ENCODE measurements around the gene IPO4.

Gene IPO4

DNA sequence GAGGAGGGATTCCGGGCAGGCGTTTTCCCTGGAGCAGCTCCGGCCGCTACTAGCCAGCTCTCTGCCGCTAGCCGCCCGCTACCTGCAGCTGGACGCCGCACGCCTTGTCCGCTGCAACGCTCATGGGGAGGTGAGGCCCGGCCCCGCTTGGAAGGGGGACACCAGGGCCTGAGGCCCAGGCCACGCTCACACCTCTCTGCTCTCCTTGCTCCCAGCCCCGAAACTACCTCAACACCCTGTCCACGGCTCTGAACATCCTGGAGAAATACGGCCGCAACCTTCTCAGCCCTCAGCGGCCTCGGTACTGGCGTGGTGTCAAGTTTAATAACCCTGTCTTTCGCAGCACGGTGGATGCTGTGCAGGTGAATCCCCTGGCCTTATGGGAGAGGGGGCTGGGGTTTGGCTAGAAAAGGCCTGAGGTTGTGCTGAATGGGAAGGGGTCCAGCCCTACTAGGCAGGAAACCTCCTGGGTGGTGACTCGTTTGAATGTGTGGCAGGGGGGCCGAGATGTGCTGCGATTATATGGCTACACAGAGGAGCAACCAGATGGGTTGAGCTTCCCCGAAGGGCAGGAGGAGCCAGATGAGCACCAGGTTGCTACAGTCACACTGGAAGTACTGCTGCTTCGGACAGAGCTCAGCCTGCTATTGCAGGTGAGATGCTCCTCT, 40.7 kb downstream of the IPO4 start:
- DNase-seq (ENCODE audit: low read depth in 2 of 2) = no peak

DNA sequence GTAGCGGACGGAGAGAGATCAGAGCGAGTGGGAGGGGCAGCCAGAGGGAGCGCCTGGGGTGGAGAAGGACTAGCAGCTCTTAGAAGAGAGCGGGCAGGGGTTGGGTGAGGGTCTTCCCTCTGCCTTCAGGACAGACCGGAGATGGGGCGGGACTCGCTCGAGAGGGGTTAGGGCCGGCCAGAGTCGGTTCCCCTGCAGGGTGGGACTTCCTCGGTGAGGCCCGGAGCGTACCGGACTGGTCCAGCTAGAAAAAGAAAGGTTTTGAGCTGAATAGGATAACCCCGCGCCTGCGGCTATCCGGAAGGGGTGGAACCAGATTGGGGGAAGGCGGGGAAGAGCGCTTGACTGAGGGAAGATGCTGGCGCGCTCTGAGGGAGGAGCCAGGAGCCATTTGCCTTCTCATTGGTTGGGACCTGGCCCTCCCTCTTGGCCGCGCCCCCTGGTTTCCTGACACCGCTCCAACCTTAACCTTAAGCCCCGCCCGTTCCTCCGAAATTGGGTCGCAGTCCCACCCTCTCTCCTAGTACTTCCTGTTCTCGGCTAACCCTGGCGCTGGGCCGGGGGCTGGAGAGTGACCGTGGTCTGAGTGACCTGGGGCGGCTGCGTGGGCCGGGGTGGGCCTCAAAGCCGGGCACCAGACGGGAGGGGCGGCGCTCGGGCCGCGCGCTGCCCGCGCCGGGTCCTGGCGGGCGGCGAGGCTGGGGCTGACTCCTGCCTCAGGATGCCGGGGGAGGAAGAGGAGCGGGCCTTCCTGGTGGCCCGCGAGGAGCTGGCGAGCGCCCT, 41.4 kb downstream of the IPO4 start, which contains the start of gene RNF31:
Gene RNF31, plus strand, starts transcription at position 521 of the 783 bp plus-strand sequence. Its CDS starts 201 bp downstream, at position 722.
- DNase-seq (ENCODE audit: low read depth in 2 of 2) = peak; percentile 93 to 96

DNA sequence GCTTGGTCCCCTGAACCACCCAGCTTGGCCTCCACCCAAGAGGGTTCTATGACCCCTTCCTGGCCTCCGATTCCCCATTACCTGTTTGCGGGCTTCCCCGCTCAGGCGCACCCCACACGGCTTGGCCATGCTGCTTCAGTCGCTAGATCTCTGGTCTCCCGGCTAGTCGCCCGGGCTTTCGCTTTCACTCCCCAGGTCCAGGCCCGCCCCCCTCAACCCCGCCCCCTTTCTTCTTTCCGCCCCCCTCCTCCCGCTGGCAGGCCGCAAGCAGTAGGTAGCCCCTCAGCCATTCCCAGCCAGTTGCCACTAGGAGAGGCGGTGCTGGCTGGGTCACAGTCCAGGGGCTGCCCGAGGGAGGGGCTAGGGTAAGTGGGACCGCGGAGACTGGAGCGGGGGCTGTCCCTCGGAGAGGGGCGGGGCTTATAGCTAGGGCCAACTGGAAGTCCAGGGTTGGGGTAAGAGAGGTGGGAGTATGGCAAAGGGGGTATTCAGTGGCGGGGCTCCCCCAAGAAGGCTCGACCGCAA, 42.1 kb downstream of the IPO4 start, which contains the start of gene PSME2:
Gene PSME2, minus strand, starts transcription at position 158 of the 525 bp plus-strand sequence. Its CDS starts 29 bp downstream, at position 129.
- peak; percentile 61 to 64 for DNase-seq (ENCODE audit: low read depth in 2 of 2)

DNA sequence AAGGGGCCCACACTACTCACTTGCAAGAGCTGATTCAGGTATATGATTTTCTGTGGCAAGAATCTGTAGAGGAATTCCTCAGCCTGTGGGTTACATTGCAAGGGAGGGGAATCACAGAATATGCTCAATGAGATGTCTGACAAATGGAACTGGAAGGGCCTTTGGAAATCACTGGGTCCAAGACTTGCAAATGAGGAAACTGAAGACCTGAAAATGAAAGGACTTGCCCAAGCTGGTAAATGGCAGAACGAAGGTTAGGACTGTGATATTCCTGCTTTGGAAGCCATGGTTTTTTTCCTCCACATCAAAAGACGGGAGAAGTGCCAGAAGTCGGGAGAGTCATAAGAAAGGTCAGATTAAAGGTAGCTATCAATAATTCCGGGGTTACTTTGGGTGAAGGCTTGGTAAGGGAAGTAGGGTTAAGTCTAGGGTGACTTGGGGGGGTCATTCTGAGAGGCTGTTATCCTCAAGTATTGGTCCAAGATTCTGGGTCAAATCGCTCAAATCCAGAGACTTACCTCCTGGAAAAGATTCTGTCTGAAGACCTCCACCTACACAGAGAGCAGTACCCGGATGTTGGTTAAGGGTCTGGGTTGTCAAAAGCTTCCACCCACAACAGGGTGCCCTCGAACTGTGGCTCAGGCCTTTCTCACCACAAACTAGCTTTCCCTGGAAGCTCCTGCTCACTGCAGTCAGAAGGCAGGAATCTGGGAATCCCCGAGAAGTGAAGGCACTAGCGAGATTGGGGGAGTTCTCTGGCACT, 42.7 kb downstream of the IPO4 start:
- DNase-seq (ENCODE audit: low read depth in 2 of 2) = no peak

DNA sequence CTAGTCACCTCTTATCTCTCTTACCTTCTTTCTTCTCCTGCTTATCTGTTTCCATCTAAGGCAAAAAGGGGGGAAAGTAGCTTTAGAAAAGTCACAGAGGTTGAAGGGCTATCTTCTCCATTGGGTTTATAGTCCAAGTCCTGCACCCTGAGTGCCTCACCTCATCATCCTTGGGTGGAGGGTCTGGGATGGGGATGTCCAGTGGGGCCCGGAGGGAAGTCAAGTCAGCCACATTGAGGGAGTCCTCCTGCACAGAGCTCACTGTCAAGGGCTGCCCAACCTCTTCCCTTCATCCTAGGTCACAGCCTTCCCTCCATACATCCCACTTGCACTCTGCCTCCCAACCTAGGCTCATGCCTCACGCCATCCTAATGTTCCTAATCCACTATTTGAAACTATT, 43.4 kb downstream of the IPO4 start:
- DNase-seq (ENCODE audit: low read depth in 2 of 2) = no peak

DNA sequence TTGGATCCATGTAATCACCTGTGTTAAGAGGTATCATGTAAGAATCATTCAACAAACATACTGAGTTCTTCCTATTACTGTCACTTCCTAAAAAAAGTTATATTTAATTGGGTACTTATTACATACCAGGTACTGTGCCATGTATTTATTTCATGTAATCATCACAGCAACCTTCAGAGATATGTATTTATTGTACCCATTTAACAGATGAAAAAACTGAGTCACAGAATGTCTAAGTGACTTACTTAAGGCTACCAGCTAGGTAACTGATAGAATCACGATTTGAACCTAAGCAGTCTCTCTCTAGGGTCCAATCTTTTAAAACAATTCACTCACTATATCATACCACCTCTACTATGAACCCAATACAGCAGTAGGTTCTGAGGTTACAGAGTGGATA, 44.2 kb downstream of the IPO4 start:
- DNase-seq (ENCODE audit: low read depth in 2 of 2) = no peak

DNA sequence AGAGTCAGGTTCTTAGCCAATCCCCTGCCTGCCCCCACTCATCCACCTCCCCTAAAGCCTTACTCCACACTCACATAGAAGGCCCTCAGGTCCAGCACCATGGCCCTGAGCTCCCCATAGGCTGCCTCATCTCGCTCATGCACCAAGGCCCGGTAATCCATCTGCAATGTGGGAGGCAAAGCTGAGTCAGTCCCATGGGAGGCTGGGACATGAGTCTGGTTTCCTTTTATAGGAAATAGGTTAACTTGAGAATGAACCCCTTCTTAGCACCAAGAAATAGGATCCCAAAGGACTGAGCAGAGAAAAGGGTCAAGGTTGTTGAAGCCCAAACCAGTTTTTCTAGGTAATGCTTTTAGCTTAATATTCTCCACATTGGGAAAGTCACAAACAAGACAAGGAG, 45.1 kb downstream of the IPO4 start:
- no peak for DNase-seq (ENCODE audit: low read depth in 2 of 2)

DNA sequence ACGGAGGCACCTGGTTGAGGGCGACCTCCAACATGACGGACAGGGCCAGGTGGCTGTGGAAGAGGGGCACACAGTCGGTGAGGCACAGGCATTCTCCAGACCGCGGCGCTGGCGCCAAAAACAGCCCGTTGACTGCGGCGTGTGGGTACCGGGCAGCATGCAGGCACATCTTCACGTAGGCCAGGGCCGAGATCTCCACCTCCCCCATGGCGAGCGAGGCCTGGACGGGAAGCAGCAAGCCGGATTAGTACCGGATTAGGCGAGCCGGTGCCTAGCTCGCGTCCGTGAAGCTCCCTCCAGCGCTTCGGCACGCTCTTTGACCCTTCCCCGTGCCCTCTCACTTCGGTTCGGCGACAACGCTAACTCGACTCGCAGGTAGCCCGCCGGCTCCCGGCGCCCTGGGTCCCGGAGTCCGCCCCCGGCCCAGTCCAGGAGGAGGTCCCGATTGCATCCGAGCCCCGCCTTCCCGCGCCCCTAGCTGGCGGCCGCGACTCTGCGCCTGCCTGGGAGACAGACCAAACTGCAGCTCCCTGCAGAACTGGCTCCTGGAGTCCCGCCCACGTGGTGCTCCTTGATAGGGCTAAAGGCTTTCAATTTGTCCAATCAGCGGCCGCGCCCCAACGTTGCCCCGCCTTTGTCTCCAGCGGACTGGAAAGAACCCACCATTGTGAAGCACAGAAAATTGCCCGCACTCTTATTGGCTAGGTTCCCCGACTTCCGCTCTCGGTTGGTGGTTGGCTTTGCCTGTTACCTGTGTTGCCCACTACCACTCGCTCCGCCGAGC, 47.3 kb downstream of the IPO4 start, which contains the start of gene EMC9:
Gene EMC9, minus strand, starts transcription at position 495 of the 784 bp plus-strand sequence. Its CDS starts 287 bp downstream, at position 208.
- DNase-seq (ENCODE audit: low read depth in 2 of 2) = peak; percentile 99

DNA sequence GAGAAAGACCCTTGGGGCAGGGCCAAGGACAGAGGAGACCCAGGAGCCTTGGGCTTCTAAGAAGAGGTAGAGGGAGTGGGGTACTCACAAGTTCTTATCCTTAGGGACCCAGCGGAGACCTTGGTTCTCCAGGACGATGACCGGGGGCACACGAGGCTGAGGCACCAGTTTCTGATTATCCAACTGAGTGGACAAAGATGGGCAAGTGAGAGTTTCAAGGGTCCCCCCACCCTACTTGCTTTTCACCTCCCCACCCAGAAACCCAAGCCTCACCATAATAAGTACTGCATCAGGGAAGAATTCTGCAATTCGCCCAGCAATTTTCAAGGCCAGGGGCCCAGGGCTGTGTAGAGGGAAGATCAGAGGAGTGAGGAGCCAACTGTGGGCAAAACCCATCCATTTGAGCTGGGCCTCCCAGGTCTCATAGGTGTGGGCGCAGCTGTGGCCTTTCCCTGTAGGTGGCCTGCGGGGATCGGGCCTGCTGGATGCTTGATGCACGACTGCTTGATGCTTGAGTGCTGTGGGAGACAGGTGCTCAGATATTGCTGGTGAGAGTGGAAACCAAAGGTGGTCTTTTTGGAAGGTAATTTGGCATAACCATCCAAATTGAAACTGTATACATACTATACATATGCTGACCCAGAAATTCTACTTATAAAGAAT, 49.2 kb downstream of the IPO4 start:
- no peak for DNase-seq (ENCODE audit: low read depth in 2 of 2)

DNA sequence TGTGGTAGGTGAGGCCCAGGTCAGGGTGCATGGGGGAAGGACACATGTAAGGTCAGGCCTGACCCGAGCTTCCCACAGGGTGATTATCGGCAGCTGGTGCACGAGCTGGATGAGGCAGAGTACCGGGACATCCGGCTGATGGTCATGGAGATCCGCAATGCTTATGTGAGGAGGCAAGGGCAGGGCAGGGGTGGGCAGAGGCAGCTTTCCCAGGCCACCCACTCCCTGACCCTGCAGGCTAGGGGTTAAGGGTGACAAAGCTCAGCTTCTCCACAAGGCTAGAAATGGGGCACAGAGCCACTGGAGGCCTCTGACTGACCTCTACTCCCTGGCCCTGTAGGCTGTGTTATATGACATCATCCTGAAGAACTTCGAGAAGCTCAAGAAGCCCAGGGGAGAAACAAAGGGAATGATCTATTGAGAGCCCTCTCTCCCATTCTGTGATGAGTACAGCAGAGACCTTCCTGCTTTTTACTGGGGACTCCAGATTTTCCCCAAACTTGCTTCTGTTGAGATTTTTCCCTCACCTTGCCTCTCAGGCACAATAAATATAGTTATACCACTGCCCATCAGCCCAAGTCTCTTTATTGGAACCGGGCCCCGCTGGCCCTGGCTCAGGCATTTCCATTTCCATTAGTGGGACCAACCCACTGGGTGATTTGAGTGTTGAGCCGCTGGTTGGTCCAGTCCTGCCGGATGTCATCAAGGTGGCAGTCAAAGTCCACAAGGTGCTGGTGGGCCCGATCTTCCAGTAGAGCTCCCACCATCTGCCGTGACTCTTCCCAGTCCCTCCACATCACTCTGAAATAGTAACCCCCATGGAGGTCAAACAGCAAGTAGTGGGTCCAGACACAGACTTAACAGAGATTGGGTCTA, 50.0 kb downstream of the IPO4 start:
- no peak for DNase-seq (ENCODE audit: low read depth in 2 of 2)

DNA sequence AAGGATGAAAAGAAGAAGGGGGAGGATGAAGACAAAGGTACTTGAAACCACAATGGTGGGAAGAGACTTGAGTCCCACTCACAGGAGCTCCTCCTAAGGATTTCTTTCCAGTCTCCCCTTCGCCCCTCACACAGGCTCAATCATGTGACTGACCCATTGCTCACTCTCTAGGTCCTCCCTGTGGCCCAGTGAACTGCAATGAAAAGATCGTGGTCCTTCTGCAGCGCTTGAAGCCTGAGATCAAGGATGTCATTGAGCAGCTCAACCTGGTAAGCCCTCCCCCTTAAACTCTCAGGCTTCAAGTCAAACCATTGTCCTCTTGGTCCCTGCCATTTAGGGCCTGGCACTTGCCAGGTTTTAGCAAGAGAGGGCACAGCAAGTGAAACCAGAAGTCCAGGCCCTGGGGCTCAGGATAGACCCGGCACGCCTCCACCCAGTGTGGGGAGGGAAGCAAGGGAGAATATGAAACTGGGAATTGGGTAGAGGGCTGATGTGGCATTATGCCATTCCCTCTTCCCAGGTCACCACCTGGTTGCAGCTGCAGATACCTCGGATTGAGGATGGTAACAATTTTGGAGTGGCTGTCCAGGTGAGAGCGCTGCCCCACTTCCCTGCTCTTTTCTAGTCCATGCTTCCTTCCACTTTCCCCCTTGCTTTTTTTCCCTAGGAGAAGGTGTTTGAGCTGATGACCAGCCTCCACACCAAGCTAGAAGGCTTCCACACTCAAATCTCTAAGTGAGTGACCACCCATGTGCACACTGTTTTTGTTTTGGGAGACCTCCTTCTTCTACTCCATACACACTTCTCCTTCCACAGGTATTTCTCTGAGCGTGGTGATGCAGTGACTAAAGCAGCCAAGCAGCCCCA, 50.9 kb downstream of the IPO4 start:
- DNase-seq (ENCODE audit: low read depth in 2 of 2) = no peak

DNA sequence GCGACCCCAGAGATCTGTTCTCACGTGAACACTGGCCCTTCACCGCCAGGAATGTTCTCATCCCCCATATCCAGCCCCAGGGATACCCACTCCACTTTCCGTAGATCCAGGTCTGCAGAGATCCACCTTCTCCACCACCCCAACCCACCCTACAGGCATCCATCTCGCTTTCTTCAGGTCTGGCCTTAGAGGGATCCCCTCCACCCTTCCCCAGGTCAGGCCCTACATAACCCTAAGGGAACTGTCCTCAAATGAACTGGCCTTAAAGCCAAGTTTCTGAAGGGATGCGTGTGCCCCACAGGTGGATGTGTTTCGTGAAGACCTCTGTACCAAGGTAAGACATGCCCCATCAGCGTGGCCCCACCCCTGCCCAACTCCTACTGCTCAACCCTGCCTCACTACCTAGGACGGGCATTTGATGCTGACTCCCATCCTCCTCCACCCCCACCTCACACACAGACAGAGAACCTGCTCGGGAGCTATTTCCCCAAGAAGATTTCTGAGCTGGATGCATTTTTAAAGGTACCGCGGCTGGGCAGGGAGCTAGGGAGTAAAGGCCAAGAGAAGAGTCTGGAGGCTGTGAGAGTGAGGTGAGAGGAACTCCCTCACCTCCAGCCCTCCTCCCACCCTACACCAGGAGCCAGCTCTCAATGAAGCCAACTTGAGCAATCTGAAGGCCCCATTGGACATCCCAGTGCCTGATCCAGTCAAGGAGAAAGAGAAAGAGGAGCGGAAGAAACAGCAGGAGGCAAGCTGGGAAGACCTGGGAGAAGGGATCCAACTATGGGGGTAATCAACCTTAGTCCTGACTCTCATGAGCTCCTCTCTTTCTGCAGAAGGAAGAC, 51.7 kb downstream of the IPO4 start:
- DNase-seq (ENCODE audit: low read depth in 2 of 2) = no peak

DNA sequence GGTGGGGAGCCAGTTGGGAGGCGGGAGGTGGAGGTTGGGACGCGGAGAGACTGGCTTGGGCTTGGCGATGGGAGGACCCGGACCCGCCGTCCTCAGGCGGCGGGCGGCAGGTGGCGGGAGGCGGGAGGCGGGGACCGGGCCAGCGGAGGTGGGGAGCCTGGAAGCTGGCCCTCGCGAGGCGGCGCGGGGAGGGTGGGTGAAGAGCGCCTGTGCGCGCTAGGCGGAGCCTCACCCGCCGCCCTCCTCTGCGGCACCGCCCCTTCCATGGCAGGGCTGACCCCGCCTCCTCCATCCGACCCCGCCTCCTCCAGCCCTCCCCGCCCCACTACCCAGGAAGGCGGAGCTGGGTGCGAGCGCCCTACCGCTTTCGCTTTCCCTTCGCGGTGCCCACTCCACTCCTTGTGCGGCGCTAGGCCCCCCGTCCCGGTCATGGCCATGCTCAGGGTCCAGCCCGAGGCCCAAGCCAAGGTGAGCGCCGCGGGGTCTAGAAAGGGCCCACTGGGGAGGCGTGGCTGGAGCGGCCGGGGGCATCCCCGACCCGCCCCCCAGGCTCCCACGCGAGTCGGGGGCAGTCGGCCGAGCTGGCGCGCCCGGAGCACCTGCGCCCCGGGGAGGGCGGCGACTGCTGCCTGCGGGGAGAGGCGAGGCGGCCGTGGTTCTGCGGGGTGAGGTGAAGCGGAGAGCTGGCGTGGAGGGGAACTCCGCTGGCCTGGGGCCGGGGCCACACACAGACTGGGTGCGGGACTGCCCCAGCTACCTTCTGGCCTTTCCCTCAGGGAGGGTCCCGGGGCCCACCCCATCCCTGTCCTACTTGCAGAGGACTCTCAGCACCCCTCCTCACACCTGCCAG, 52.6 kb downstream of the IPO4 start, which contains the start of gene PSME1:
Gene PSME1, plus strand, starts transcription at position 361 of the 850 bp plus-strand sequence. Its CDS starts 69 bp downstream, at position 430.
- DNase-seq (ENCODE audit: low read depth in 2 of 2) = peak; percentile 89 to 90

DNA sequence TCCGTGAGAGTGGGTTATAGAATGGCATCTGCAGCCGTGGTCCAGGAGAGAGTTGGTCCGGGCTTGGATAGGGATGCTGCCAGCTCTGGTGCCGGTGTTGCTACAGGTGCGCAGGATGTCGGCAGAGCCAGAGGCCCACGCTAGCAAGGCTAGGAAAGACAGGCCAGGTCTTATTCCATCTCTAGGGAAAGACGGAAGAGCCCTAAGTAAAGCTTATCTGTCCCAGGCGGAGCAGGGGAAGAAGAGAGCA, 53.1 kb downstream of the IPO4 start:
- no peak for DNase-seq (ENCODE audit: low read depth in 2 of 2)

DNA sequence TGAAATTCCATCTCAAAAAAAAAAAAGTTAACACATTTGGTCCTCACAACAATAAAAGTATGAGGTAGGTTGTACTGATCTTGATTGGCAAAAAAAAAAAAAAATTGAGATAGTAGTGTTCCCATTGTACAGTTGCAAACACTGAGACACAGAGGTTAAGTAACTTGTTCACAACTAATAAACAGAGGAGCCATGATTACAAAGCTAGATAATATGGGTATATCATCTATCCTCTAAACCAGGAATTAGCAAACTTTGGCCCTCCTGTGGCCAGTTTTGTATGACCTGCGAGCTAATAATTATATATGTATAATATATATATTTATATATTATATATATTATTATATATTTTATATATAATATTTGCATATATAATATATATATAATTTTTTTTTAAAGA, 54.9 kb downstream of the IPO4 start:
- no peak for DNase-seq (ENCODE audit: low read depth in 2 of 2)

DNA sequence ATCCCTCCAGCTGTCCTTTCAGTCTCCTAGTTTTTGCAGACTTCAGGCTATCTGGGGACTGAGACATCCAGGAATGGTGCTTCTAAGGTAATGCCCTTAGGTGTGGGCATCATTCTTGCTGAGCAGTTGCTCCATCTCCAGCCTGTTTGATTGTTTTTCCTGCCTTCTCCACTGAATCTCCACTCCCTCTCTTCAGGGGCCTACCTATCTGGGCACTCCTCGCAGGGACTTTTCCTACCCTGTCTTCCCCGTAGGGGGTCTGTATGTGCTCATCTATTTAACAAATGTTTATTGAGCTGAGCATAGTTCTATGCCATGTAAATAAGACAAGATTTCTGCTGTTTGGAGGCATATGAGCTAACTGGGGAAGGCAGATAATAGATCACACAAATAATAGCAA, 55.6 kb downstream of the IPO4 start:
- DNase-seq (ENCODE audit: low read depth in 2 of 2) = no peak

Measured in activated CD8-positive, alpha-beta memory T cell treated with anti-CD3 and anti-CD28 coated beads for 4 hours (primary cell).